ENCODE results near the gene SUGCT.

SUGCT gene

DNA sequence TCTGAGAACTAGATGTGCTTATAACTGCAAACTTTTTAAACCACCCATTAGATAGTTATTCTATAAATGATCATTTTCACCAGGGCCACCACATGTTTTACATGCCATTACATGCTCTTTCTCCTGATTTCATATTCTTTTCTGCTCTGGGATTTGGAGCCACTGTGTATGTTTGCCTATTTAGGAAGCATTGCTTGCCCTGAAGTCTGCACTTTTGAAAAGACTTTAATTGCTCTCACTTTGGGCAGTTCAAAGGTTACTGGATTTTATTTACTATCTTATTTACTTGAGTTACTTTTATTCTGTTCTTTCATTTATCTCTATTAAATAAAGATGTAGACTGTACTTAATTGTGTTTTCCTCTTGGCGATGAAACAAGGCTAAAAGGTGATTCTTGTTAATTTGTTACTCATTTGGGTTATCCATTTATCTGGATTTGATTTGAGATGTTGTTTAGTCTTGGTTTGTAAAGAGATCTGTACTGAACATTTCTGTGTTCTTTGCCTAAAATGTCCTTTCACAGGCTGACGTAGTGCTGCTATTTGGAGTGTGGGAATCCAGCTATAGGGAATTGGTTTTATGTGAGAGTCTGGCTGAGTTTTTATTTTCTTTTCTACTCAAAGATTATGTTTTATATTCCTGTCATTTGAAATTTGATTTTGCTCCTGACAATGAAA is 88.8 kb downstream of the SUGCT start:
- TF ChIP-seq Cebpa-rat (IDR thresholded peaks at IDR 0.05) = no peak
- Histone ChIP-seq H3K27ac (no peak overlapping the region), H3K9me3 (replicated peaks in 1 of 11) (peaks cover 2 to 6% (median 4%) of the 10 kb centered on the region in 11 experiments; a peak in 19 of 22 replicates), H3K4me1 (peaks cover 0 to 24% (median 10%) of the 10 kb centered on the region in 10 experiments; a peak in 12 of 20 replicates), H3K36me3 (no peaks in the 10 kb centered on the region), H3K9ac (no peak overlapping the region), H3K4me2 (no peak overlapping the region), H3K27me3 (no peaks in the 10 kb centered on the region), H4K20me1 (no peaks in the 10 kb centered on the region), H3K4me3 (no peak overlapping the region)

DNA sequence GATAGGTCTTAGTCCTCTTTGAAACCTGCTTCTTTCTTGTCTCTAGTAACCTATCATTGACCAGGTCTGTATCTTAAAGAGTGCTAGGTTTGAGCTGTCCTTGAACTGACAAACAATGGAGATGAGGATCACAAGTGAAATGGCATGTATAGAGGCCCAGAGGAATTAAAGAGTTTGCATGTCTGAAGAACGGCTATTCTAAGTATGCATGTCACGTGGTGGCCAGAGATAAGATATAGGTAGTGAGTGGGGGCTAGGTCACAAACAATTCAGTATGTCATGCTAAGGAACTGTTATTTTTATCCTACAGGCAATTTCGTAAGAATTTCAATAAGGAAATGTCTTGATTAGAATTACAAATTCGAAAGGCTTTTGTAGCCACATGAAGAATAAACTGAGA is 95.3 kb downstream of the SUGCT start:
- no peak for TF ChIP-seq Cebpa-rat (IDR thresholded peaks at IDR 0.05)
- Histone ChIP-seq H3K4me3 (no peak overlapping the region), H3K9ac (no peak overlapping the region), H3K27ac (no peak overlapping the region), H3K36me3 (no peaks in the 10 kb centered on the region), H4K20me1 (no peaks in the 10 kb centered on the region), H3K27me3 (no peaks in the 10 kb centered on the region), H3K9me3 (replicated peaks in 1 of 11) (no peaks in the 10 kb centered on the region), H3K4me2 (no peak overlapping the region), H3K4me1 (peaks cover 0 to 7% (median 0%) of the 10 kb centered on the region in 10 experiments; a peak in 4 of 20 replicates)

DNA sequence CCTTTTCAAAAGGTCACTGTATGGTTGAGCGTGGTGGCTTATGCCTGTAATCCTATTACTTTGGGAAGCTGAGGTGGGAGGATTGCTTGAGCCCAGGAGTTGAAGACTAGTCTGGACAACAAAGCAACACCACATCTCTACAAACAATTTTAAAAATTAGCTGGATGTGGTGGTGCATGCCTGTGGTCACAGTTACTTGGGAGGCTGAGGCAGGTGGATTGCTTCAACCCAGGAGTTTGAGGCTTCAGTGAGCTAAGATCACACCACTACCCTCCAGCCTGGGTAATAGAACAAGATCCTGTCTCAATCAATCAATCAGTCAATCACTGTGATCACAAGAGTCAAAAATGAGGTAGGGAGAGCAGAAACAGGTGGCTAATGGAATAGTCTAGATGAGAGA is 97.0 kb downstream of the SUGCT start:
- Histone ChIP-seq H3K4me2 (no peak overlapping the region), H3K9me3 (replicated peaks in 1 of 11) (no peaks in the 10 kb centered on the region), H4K20me1 (no peaks in the 10 kb centered on the region), H3K9ac (no peak overlapping the region), H3K4me3 (no peak overlapping the region), H3K27ac (no peak overlapping the region), H3K27me3 (no peaks in the 10 kb centered on the region), H3K4me1 (peaks cover 0 to 7% (median 0%) of the 10 kb centered on the region in 10 experiments; a peak in 4 of 20 replicates), H3K36me3 (no peaks in the 10 kb centered on the region)
- TF ChIP-seq Cebpa-rat (IDR thresholded peaks at IDR 0.05) = no peak

DNA sequence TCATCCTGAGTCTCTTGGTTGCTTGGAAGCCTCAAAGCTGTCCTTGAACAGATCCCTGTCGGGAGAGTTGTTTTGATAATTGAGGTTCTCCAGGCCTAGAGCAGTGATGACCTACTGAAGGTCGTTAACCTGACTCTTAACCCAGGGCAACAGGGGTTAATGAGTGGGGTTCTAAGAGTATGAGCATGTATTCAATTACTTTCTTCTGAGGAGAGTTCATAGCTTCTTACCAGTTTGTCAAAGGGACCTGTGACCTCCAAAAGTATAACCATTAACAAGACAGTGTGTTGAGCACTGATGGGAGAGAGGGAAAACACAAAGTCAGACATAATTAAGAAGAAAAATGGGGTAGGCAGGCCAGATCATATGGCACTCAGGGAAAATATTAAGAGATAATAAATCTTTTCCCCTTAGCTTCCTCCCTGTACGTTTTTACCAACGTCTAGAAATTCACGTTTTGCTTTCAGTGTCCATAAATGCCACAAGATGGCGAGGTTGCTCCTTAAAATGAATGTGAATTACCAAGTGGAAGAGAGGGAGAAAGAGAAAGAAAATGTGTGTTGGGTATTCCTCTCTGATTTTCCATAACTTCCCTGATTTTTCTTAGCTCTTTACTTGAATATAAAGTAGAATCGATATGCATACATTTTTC is 97.6 kb downstream of the SUGCT start:
- TF ChIP-seq Cebpa-rat (IDR thresholded peaks at IDR 0.05) = no peak
- H3K9ac ChIP-seq = no peak overlapping the region
- no peak overlapping the region for H3K4me3 ChIP-seq
- no peak overlapping the region for H3K4me2 ChIP-seq
- H3K27ac ChIP-seq = no peak overlapping the region
- H3K9me3 ChIP-seq (replicated peaks in 1 of 11) = no peaks in the 10 kb centered on the region
- H3K36me3 ChIP-seq = no peaks in the 10 kb centered on the region
- peaks cover 0 to 7% (median 0%) of the 10 kb centered on the region in 10 experiments; a peak in 4 of 20 replicates for H3K4me1 ChIP-seq
- H4K20me1 ChIP-seq = no peaks in the 10 kb centered on the region
- no peaks in the 10 kb centered on the region for H3K27me3 ChIP-seq

DNA sequence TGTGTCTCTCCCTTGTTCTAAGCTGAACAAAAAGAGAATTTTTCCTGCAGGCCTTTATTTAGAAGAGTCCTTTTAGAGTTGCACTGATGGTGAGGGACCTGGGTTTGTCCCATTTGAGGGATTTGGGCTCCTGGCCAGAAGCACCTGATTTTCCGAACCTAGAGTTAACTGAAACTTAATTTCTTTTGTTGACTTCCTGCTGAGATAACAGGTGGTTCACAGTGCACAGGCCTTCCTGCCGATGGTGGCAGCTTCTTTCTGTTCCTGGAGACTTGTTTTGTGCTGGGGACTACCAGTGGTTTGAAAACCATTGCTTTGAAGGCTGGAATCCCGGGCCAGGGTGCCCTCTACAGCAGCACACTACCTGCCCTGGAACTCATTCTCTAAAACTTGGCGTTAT is 99.2 kb downstream of the SUGCT start:
- H3K4me3 ChIP-seq = no peak overlapping the region
- H3K27ac ChIP-seq = no peak overlapping the region
- H4K20me1 ChIP-seq = no peaks in the 10 kb centered on the region
- H3K27me3 ChIP-seq = no peaks in the 10 kb centered on the region
- H3K9me3 ChIP-seq (replicated peaks in 1 of 11) = no peaks in the 10 kb centered on the region
- no peak for TF ChIP-seq Cebpa-rat (IDR thresholded peaks at IDR 0.05)
- H3K36me3 ChIP-seq = no peaks in the 10 kb centered on the region
- H3K4me2 ChIP-seq = peak overlapping the region in 1 of 11 experiments; percentile 3; a peak in 1 of 22 replicates
- peaks cover 0 to 7% (median 0%) of the 10 kb centered on the region in 10 experiments; a peak in 4 of 20 replicates for H3K4me1 ChIP-seq
- H3K9ac ChIP-seq = no peak overlapping the region

DNA sequence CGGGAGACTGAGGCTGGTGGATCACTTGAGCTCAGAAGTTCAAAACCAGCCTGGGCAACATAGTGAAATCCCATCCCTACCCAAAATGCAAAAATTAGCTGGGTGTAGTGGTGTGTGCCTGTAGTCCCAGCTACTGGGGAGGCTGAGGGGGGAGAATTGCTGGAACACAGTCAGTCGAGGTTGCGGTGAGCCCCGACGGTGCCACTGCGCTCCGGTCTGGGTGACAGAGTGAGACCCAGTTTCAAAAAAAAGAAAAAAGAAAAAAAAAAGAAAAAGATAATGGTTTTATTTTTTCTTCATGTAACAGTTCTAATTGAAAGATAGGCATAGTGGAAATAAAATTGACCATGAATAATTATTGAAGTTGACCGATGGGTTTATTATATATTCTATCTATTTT is 99.9 kb downstream of the SUGCT start:
- H3K27me3 ChIP-seq = no peaks in the 10 kb centered on the region
- H3K9ac ChIP-seq = no peak overlapping the region
- no peaks in the 10 kb centered on the region for H4K20me1 ChIP-seq
- H3K4me2 ChIP-seq = no peak overlapping the region
- no peak for TF ChIP-seq Cebpa-rat (IDR thresholded peaks at IDR 0.05)
- no peak overlapping the region for H3K4me3 ChIP-seq
- H3K9me3 ChIP-seq (replicated peaks in 1 of 11) = no peaks in the 10 kb centered on the region
- H3K27ac ChIP-seq = no peak overlapping the region
- H3K36me3 ChIP-seq = no peaks in the 10 kb centered on the region
- H3K4me1 ChIP-seq = peaks cover 0 to 7% (median 0%) of the 10 kb centered on the region in 10 experiments; a peak in 4 of 20 replicates

DNA sequence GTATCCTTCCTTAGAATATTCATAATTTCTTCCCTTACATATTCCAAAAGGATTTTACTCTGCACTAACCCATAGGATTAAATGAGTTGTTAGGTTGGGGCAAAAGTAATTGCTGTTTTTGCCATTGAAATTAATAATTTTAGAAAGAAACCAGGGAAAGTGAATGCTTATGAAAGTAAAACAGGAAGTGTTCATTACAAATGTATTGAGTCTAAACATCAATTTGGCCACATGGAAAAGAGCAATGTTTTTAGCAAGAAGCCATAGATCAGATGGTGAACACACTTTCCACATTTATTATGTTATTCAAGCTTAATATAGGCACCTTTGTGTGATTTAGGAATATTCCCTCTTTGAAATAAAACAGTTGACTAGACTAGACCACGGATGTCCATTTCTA is 102.9 kb downstream of the SUGCT start:
- Histone ChIP-seq H3K4me2 (no peak overlapping the region), H3K27me3 (no peaks in the 10 kb centered on the region), H3K4me1 (no peaks in the 10 kb centered on the region; a peak in 2 of 20 replicates), H3K36me3 (no peaks in the 10 kb centered on the region), H3K9me3 (replicated peaks in 1 of 11) (no peaks in the 10 kb centered on the region), H3K27ac (no peak overlapping the region), H4K20me1 (no peaks in the 10 kb centered on the region), H3K4me3 (no peak overlapping the region), H3K9ac (no peak overlapping the region)
- no peak for TF ChIP-seq Cebpa-rat (IDR thresholded peaks at IDR 0.05)

DNA sequence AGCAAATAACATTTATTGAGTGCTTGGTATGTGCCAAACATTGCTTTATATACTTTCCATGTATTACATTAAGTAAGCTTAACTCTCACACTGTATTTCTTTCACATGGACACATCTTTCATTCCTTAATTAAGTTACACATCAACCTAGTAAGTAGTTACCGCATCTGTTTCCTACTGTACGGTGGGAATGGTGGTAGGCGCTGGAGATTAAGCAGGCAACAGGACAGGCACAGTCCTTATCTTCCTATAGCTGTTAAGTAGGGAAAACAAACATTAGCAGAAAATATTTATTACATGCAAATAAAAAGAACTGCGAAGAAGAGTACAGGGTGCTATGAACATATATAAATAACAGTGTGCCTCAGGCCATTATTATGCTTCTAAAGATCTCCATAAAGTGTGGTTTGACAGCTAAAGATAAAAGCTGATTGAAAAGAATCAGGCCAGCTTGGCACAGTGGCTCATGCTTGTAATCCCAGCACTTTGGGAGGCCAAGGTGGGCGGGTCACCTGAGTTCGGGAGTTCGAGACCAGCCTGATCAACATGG is 105.0 kb downstream of the SUGCT start:
- no peak overlapping the region for H3K27ac ChIP-seq
- no peaks in the 10 kb centered on the region for H3K4me1 ChIP-seq
- TF ChIP-seq Cebpa-rat (IDR thresholded peaks at IDR 0.05) = no peak
- no peaks in the 10 kb centered on the region for H3K27me3 ChIP-seq
- no peaks in the 10 kb centered on the region for H3K36me3 ChIP-seq
- H3K9ac ChIP-seq = no peak overlapping the region
- H3K4me3 ChIP-seq = no peak overlapping the region
- no peak overlapping the region for H3K4me2 ChIP-seq
- no peaks in the 10 kb centered on the region for H4K20me1 ChIP-seq
- H3K9me3 ChIP-seq (replicated peaks in 1 of 11) = no peaks in the 10 kb centered on the region

DNA sequence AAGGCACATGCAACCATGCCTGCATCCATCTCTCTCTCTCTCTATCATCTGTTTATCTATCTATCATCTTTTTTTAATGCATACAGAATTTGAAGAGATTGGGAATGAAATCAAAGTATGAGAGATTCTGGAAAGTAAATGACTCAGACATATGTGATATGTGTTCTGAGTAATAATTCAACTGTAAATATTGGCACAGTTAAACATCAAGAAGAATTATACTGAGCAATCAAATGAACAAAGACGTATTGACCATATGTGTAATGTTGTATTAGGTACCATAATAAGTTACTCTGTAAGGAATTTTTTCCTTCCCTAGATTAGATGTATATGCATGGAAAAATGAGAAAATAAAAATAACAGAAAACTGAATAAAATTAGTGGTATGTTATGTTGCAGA is 108.3 kb downstream of the SUGCT start:
- H3K9me3 ChIP-seq (replicated peaks in 1 of 11) = no peaks in the 10 kb centered on the region
- no peaks in the 10 kb centered on the region for H3K36me3 ChIP-seq
- TF ChIP-seq Cebpa-rat (IDR thresholded peaks at IDR 0.05) = no peak
- no peak overlapping the region for H3K9ac ChIP-seq
- no peaks in the 10 kb centered on the region for H4K20me1 ChIP-seq
- H3K4me1 ChIP-seq = no peaks in the 10 kb centered on the region
- no peak overlapping the region for H3K27ac ChIP-seq
- H3K4me2 ChIP-seq = no peak overlapping the region
- no peaks in the 10 kb centered on the region for H3K27me3 ChIP-seq
- no peak overlapping the region for H3K4me3 ChIP-seq

DNA sequence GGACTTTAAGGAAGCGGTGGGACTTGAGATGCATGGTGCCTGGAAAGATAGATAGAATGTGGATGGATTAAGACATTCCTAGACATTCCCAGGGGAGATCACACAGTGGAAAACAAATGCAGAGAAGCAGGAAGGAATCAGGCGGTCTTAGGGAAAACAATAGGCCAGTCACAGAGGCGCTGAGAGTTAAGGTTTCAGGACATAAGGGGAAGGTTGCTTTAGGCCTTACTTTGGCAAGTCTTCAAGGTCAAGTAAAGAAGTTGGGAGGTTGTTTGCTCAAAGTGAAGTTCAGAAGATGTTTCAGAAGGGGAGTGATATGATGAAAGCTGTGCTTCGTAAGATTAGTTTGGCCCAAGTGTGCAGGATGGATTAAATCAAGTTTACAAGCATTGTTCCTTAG is 109.4 kb downstream of the SUGCT start:
- H3K4me2 ChIP-seq = no peak overlapping the region
- H3K4me1 ChIP-seq = no peaks in the 10 kb centered on the region
- no peak overlapping the region for H3K4me3 ChIP-seq
- no peaks in the 10 kb centered on the region for H3K9me3 ChIP-seq (replicated peaks in 1 of 11)
- no peak for TF ChIP-seq Cebpa-rat (IDR thresholded peaks at IDR 0.05)
- no peaks in the 10 kb centered on the region for H3K27me3 ChIP-seq
- H3K27ac ChIP-seq = no peak overlapping the region
- no peaks in the 10 kb centered on the region for H3K36me3 ChIP-seq
- no peaks in the 10 kb centered on the region for H4K20me1 ChIP-seq
- no peak overlapping the region for H3K9ac ChIP-seq
